ENCODE measurements around the gene FBXL3.

The FBXL3 gene

DNA sequence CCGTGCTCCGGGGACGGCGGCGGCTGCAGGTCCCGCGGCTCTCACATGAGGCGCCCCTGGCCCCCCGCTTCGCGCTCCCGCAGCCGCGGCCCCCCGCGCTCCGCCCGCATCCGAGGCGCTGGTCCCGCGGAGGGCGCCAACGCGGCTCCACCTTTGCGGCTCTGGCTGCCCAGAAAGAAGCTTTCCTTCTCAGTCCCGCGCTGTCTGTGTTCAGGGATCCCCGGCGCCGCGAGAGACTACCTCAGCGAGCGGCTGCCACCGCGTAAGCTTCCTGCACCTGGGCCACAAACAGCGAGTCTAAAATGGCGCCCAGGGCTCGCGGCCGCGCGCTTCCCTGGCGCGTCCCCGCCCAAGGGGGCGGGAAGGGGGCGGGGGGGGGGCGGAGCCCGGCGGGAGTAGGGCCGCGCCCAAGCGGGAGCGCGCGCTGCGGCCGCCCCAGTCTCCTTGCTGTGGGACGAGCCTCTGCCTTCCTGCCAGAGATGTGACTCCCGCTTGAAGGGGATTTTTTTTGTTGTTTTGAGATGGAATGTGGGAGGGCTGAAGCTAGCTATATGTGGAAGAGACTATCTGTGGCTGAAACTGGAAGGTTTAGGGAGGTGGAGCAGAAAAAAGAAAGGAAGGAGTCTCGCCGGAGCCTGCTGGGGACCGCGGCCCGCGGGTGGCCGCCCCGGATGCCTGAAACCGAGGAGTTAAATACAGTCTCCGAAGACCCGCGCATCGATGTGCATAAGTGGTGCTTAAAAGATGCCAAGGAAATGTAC lies at the start of gene FBXL3:
FBXL3 (minus strand) TSS at position 299 of the 761 bp plus-strand sequence. CDS start 5,299 bp downstream, outside the sequence.
- DNase-seq (ENCODE audit: low spot score), result peak; percentile 83

GRCh38 chr13:77067519-77067918 lies 40.6 kb upstream of the FBXL3 start:
- DNase-seq (ENCODE audit: low spot score), result no peak

GRCh38 chr13:77065461-77066147 lies 38.6 kb upstream of the FBXL3 start:
- DNase-seq (ENCODE audit: low spot score), result no peak

- no peak for DNase-seq (ENCODE audit: low spot score)
Measured at GRCh38 chr13:77062097-77062496, 35.1 kb upstream of the FBXL3 start.

DNA sequence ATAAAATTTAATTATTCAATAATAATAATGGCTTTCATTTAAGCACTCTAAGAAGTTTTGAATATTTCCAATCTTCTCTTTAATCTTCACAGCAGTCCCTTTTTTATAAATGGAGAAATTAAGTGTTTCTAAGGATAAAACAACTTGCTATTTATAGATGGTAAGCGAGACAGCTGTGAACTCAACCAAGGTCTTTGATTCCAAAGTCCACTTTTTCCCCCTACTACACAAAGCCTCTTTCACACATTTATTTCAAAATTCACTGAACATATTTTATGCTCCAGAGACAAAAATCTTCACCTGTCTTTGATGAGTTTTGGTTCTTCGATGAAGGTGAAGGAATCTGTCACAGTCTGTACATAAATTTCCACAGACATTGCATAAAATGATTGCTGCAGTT lies 34.4 kb upstream of the FBXL3 start:
- no peak for DNase-seq (ENCODE audit: low spot score)

DNA sequence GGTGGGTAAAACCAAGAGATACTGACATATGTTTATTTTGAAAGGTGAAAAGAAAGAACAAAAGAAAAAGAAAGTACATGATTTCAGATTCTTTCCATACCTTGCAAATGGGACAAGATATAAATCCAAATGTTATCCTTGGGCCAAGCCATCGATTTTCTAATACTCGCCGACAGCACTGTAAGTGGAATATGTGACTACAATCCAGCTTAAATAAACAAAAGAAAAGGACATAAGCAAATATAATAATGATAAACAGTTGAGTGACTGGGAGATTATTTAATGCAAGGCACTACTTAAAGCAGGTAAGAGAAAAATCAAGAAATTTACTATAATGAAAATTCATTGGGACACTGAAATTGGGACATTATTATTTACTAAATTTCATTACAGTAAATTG lies 29.9 kb upstream of the FBXL3 start:
- no peak for DNase-seq (ENCODE audit: low spot score)

DNA sequence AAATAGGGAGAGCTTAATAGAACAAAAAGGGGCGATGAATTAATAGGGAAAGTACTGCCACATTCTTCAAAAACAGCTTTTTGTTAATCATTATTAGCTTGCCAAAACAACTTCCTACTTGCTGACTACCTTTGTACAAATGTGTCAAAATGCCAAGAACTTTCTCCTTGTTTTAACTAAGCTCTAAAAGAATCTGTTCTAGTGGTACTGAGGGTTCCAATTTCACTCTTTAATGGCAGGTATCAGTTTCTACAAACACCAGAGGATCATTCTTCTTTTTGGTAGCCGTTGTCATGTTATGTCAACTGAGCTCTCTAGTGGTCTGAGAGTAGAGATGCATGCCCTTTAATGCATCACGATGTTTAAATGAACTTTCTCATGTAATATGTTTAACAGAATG lies 29.4 kb upstream of the FBXL3 start:
- no peak for DNase-seq (ENCODE audit: low spot score)

DNA sequence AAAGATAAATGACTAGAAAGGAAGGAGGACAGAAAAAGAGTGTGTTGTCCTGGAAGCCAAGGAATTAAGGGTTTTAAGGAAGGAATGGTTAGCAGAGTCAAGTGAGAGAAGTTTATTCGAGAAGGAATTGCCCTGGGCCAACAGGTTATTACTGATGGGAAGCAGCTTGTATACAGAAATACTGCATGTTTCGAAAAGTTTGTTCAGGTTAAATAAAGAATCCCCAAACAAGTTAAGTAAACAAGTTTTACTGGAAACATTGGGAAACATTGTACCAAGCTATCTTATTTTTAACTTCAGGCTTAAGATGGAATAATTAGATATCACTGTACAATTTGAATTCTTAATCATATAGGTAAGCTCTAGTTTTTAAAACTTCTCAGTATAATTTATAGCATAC lies 28.2 kb upstream of the FBXL3 start:
- no peak for DNase-seq (ENCODE audit: low spot score)

DNA sequence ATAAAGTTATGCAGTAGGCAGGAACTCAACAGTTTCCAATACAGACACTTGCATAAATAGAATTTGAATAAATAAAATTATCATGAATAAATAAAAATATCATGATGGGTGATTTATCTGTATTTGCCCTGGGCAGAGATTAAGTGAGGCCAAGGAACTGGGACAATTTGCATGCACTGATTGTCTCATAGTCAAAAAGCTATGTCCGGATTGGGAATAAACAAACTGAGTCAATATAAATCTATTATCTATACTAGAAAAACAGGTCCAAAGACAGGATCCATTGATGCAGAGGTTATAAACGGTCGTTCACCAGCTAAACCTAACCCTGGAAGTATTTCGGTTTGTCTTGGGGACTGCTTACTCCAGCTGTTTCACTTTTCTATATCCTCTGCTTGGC lies 26.2 kb upstream of the FBXL3 start:
- no peak for DNase-seq (ENCODE audit: low spot score)

DNA sequence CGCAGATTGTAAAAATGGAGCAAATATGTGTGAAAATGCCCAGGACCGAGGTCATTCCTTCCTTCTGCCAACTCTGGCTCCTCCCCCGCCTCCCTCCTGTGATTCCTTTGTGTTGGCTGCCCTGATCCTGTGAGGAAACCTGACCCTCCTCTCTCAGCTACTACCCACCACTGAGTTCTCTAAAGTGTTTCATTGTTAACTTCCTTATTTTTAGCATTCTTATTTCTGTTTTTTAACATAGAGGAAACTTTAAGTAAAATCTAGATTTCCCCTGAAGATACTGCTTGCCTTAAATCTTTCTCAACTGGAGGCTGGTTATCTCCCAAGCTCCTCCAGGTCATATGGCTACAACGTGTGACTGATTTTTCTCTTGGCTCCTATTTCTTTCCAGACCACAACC lies 21.7 kb upstream of the FBXL3 start:
- no peak for DNase-seq (ENCODE audit: low spot score)

GRCh38 chr13:77047649-77048343 lies 20.8 kb upstream of the FBXL3 start:
- no peak for DNase-seq (ENCODE audit: low spot score)

- no peak for DNase-seq (ENCODE audit: low spot score)
Measured at GRCh38 chr13:77042566-77043177, 15.7 kb upstream of the FBXL3 start.

GRCh38 chr13:77040835-77041234 lies 13.9 kb upstream of the FBXL3 start:
- no peak for DNase-seq (ENCODE audit: low spot score)

DNA sequence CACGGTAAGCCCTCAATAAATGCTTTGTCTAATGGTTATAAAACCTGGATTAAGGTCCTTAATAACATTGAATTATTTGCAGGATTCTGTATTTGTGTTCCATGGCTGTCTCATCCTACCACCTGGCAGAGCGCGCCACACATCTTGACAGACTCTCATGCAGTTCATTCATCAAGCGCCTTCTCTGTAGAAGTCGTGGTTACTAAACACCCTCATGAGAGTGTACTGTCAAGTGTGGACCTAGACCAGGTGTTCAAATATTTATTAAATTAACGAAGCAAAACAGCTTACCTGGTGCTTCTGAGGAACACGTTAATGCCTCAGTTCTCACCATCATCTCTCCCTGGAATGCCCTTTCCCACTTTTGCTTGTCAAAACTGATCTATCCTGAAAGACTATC lies 13.1 kb upstream of the FBXL3 start:
- DNase-seq (ENCODE audit: low spot score), result no peak

- no peak for DNase-seq (ENCODE audit: low spot score)
Measured at GRCh38 chr13:77038907-77039480, 12.0 kb upstream of the FBXL3 start.

- no peak for DNase-seq (ENCODE audit: low spot score)
Measured at GRCh38 chr13:77036279-77036678, 9.3 kb upstream of the FBXL3 start.

DNA sequence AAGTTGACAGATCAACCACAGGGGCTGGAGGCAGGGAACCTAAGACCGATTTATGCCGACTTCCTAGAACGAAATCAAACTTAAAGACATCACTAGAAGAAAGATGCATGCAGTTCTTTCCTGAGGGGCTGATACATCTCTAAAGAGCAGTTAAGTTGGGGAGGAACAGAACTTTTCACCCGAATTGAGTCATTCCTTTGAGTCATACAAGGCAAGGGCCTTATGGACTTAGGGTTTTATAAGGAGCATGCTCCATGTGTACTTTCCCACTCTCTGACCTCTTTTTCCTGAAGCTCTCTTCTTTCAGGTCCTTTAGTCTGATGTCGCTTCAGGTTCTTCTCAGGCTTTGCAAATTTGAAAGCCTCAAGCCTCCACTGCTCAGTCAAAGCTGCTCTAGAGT lies 7.9 kb upstream of the FBXL3 start:
- DNase-seq (ENCODE audit: low spot score), result no peak

GRCh38 chr13:77033717-77034302 lies 6.9 kb upstream of the FBXL3 start:
- no peak for DNase-seq (ENCODE audit: low spot score)

- DNase-seq (ENCODE audit: low spot score), result no peak
Measured at GRCh38 chr13:77031656-77032243, 4.8 kb upstream of the FBXL3 start.

DNA sequence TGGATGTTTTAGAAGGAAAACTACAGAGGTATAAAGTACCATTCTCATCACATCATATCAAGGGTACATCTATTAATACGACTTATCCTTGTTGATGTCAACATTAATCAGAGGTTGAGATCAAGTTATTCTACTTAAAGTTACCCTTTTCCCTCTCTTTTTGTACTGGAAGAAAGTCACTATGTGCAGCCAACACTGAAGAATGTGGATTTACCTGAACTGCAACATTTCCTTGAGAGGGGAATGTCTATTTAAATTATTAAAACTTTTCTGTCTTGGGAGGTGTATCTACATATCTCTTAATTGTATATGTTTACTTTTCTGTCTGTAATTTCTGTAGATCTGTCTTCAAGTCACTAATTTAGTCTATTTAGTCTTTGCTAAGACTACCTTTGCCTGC lies 2.5 kb upstream of the FBXL3 start:
- no peak for DNase-seq (ENCODE audit: low spot score)

- DNase-seq (ENCODE audit: low spot score), result no peak
Measured at GRCh38 chr13:77028202-77028601, 1.2 kb upstream of the FBXL3 start.

All from cerebellar cortex (tissue), 1 donor.